Urinary bladder (tissue), 4 donors: ENCODE data around the gene AKT3. TPM values are rescaled to one million over a fixed set of nuclear protein-coding genes. Genes with fewer than 3 reads are reported as not detected.

Source experiments
- DNase-seq: peaks from one replicate; pipeline ENCODE4 v3.0.0-alpha.2; 2015; ENCODE audit errors: extremely low spot score
- H3K27ac ChIP-seq: one replicate; pipeline ENCODE4 v1.5.1; 2013; ENCODE audit warnings: low read depth, mild to moderate bottlenecking, moderate library complexity
- H3K36me3 ChIP-seq: one replicate; pipeline ENCODE4 v1.6.1; 2013; ENCODE audit warnings: mild to moderate bottlenecking, moderate library complexity; ENCODE audit not compliant: insufficient read depth
- H3K4me1 ChIP-seq: one replicate; pipeline ENCODE4 v1.6.1; 2013; ENCODE audit warnings: mild to moderate bottlenecking, moderate library complexity; ENCODE audit not compliant: insufficient read depth
- H3K4me3 ChIP-seq: one replicate; pipeline ENCODE4 v1.5.1; 2013; ENCODE audit warnings: low read depth, low read length
- WGBS: extraction: QIAGEN DNeasy Blood & Tissue Kit; methylation state at CpG from one replicate; pipeline ENCODE4 v1.1.7; 2013; 5-methylcytosine and 5-hydroxymethylcytosine counted together
- polyA plus RNA-seq: library from polyadenylated mRNA; stranded (reverse); fragments of 200-250 nt; gene quantifications from one replicate; pipeline ENCODE4 v1.2.3, GENCODE V29; 2013
- total RNA-seq: library from RNA; depleted of rRNA; stranded (reverse); fragments of >200 nt; gene quantifications from one replicate; pipeline ENCODE4 v1.2.3, GENCODE V29; 2014
- donor health status: healthy with polysubstance abuse.
- donor health status: healthy.

AKT3 gene
- total and polyA plus RNA-seq, 2 donors = 43.0 to 94.3 TPM

DNA sequence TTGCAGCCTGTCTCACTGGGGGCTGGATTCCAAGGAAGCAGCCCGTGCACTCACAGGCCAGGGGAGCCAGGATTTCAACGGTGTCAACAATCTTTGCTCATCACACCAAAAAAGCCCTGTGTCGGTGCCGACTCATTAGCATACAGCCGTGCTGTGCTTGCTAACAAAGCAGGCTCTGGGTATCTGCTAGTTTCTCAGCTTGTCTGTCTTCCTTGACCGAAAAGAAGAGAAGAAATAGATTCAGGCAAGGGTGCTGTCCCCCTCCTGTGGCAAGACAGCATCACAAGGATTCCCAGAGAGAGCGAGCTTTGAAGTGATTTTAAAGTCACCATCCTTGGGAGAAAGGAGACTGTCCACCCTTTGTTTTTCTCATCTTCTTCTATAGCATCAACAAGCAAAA lies 379.5 kb downstream of the AKT3 start:
- H3K4me3 ChIP-seq = no peak overlapping the region
- no peak overlapping the region for H3K27ac ChIP-seq
- peaks cover 2% of the 10 kb centered on the region for H3K4me1 ChIP-seq
- no peaks in the 10 kb centered on the region for H3K36me3 ChIP-seq
- WGBS = 85% methylated on average over 7 of the region's 7 CpGs
- no peak for DNase-seq

DNA sequence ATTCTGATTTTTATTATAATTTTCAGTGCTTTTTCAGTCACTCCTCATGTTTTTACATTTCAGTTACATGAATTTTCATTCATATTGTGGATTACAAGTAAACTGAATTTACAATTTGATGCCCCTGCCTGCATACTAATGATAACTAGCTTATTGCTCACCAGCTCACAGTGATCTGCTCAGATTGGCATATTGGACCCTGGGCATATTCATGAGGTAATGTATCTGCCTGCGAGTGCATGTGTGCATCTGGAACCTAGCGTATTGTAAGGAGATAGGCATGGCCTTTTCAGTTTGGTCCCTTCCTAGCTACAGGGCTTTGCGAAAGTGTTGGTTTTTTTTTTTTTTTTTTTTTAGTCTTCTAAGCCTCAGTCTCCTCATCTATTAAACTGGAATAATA lies 380.5 kb downstream of the AKT3 start:
- no peak overlapping the region for H3K27ac ChIP-seq
- peaks cover 2% of the 10 kb centered on the region for H3K4me1 ChIP-seq
- H3K36me3 ChIP-seq = no peaks in the 10 kb centered on the region
- H3K4me3 ChIP-seq = no peak overlapping the region
- DNase-seq = no peak
- 96% methylated on average over 3 of the region's 3 CpGs for WGBS

DNA sequence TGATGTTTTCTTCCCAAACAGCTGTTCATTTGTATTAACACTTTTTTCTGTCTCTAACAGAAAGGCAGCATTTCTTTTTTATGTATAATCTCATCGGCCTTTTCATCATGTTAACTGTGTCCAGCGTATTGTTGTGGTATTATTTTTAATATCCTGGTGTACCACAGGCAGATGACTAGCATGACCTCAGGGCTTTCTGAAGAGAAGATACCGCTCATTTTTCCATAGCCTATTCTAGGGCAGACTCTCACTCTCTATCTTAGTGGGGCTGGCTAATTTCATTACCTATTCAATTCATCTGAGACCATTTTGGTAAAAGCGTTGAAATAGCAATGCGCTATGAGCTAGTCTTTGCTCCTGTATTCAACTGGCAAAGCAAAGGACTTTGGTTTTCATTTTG lies 384.3 kb downstream of the AKT3 start:
- Histone ChIP-seq H3K4me1 (no peaks in the 10 kb centered on the region), H3K36me3 (no peaks in the 10 kb centered on the region), H3K27ac (no peak overlapping the region), H3K4me3 (no peak overlapping the region)
- 89% methylated on average over 5 of the region's 5 CpGs for WGBS
- no peak for DNase-seq

DNA sequence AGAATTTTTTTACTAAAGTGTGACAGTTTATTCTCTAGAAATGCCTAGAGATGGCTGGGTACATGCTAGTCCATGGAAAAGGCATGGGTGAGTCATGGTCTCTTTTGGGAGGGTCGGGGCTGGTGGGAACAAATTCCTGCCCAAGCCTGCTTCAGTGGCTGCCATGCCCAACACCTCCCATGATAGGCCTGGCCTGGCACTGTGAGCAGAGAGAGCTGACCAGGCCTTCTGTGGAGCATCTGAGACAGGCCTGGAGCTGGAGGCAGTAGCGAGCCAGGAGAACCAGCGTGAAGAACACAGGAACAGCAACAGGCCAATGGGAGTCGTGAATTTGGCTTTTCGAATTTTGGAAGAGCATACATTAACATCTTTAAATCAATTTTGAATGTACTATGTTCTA lies 385.0 kb downstream of the AKT3 start:
- WGBS = 95% methylated on average over 5 of the region's 5 CpGs
- Histone ChIP-seq H3K36me3 (no peaks in the 10 kb centered on the region), H3K4me1 (no peaks in the 10 kb centered on the region), H3K4me3 (no peak overlapping the region), H3K27ac (no peak overlapping the region)
- DNase-seq = no peak

DNA sequence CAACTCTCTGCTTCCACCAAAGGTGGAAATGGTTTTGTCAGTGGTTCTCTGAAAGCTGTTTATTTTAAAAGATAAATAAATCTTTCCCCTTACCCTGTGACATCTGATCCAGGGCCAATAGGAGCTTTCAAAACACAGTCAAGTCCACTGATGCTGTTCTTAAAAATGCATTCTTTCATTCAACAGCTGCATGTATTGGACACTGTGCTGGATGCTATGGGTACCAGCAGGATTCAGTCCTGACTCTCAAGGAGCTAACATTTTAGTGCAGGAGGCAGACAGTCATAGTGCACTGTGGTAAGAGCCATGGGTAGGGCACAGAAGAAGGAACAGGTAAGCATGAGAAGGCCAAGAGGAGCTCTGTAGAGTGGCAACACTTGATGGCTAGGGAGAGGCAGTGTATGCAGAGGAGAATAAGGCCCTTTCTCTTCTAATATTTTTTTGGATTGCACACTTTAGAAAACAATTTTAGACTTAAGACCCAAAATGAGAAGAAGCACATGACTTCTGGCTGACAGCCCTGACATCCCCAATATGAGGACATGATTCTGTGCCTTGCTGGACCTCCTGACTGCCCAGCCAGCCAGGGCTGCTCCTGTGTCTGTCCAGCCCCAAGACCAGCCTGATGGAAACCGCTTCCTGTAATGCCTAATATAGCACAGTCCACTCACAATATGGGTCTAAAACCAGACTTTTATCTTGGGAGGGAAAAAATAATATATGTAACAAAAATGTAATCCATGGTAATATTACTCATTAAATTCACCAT lies 386.9 kb downstream of the AKT3 start:
- no peak for DNase-seq
- H3K4me3 ChIP-seq = no peak overlapping the region
- WGBS = 98% methylated on average over 1 of the region's 1 CpG
- no peaks in the 10 kb centered on the region for H3K36me3 ChIP-seq
- no peaks in the 10 kb centered on the region for H3K4me1 ChIP-seq
- no peak overlapping the region for H3K27ac ChIP-seq

DNA sequence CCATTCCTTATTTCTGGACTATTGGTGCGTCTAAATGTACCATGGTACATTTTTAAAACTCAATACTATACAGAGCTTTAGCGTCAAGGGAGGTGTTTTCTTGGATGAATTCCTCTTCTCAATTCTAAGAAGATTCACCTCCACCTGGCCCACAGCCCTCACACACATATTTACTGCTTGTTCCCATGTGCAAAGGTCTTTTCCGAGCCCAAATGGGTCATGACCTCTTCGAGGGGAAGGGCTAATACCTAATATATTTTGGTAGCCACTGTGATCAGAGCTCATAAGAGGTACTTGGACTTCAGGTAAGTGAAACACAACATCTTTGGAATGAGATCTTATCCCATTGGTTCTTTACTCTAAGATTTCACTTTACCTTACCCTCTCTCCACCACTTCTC lies 388.3 kb downstream of the AKT3 start:
- H3K4me1 ChIP-seq = no peaks in the 10 kb centered on the region
- WGBS = 96% methylated on average over 4 of the region's 4 CpGs

DNA sequence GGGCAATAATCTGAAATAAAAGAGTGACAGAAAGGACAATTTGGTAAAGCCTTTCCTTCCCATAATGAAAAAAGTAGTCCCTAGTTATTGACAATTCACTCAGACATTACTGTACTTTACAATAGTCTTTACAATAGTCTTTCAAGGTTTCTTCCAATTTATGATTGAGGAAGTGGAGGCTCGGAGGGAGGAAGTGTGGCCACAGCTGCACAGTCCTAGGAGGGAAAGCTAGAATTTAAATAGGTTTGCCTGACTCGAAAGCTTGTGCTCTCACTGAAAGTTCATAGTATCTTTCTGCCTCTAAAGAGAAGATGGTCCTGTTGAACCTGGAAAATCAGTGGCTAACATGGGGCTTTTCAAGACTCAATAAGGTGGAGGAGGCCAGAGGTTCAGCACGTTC lies 391.0 kb downstream of the AKT3 start:
- no peak overlapping the region for H3K4me3 ChIP-seq
- H3K36me3 ChIP-seq = no peaks in the 10 kb centered on the region
- H3K4me1 ChIP-seq = no peaks in the 10 kb centered on the region
- DNase-seq = no peak
- H3K27ac ChIP-seq = no peak overlapping the region
- 89% methylated on average over 3 of the region's 3 CpGs for WGBS

More for the DNA sequence above, 388.3 kb downstream of the AKT3 start:
- H3K4me3 ChIP-seq = no peak overlapping the region
- DNase-seq = no peak
- no peaks in the 10 kb centered on the region for H3K36me3 ChIP-seq
- no peak overlapping the region for H3K27ac ChIP-seq

DNA sequence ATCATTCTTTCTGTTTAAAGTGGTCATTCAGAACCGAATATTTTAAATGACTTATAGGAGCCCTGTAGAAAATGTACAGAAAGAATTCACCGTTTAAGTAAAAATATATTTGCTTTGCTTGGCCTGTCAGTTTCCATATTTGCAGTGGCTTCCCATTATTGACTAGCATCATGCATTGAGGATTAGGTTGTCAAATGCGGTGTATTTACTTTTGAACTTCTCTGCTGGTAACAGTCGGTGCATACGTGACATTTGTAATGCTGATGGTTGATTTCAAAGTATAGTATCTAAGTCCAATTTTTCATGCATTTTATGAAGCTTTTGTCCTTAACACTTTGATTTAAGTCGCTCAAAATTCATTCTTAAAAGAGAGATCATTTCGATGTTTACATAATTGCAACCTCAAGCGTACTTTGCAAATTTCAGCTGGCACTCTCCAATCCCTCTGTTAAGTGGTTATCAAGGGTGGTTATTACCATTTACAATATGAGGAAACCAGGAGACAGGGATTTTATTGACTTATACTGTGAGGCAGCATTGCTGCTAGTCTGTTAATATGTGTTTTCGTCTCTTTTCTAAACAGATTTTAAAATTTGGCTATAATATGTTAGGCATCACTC lies 392.6 kb downstream of the AKT3 start:
- Histone ChIP-seq H3K27ac (no peak overlapping the region), H3K4me1 (no peaks in the 10 kb centered on the region), H3K4me3 (no peak overlapping the region), H3K36me3 (no peaks in the 10 kb centered on the region)
- DNase-seq = no peak
- WGBS = 94% methylated on average over 9 of the region's 9 CpGs

DNA sequence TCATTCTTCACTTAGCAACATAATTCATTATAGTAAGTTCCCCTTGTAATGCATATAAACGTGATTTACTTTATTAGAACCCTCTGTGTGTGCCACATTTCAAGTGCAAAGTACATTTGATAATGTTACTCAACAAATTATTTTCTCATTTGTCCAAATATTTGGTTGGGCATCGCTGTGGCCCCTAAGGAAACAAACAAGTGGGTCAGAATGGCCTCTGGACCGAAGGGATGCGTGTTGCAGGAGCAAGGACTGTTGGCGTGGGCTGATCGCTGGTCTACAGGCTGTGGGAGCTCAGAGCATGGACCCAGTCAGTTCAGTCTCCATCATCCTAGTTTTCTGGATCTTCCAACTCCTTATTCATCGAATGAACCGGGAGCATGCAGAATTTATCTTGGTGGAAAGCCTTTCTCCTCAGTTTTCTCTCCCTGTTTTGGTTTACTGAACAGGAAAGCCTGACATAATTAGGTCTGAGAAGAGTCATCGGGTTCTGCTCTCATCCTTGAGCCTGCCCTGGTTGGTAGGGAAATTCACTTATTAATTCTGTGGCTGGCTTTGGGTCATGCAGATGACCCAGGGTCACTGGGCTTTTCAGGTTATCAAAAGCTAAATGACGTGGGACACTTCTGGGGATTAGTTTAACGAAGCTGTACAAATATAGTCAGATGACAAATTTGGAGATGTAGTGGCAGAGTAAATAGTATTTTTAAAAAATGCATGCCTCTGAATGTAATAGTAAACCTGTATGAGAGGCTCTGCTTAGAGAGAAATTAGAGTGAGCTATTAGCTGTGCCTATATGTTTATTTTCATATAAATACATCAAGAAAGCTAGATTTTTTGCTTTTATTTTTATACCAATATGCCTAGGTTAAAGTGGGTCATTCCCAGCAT lies 394.0 kb downstream of the AKT3 start:
- Histone ChIP-seq H3K4me1 (no peaks in the 10 kb centered on the region), H3K27ac (no peak overlapping the region), H3K36me3 (no peaks in the 10 kb centered on the region), H3K4me3 (no peak overlapping the region)
- WGBS = 94% methylated on average over 11 of the region's 11 CpGs
- DNase-seq = no peak

DNA sequence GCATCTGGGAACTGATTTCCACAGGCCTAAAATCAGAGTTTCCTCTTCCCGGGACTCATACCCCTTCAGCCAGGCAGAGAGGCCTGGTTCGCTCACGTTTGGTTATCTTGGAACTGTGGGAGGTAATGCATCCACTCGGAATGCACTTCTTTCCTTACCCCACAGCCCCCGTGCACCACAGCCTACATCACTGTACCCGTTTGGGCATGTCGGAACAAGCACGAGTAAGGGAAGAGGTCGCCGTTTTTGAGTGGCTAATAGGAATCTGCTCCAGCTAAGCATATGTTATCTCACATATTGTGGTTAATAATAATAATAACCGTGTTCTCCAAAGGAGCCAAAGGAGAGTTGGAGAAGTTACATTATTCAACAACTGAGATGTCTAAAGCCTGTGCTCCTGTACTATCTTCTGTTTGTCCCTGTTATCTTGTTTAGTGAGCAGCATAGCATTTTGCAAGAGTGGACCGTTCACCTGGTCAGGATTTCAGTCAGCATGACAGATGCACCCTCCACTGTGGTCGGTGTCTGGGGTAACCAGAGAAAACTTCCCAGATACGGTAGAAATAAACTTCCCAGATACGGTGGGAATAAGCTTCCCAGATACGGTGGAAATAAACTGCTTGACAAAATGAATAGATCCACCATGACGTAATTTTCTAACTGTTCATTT lies 395.6 kb downstream of the AKT3 start:
- Histone ChIP-seq H3K27ac (no peak overlapping the region), H3K4me1 (no peaks in the 10 kb centered on the region), H3K36me3 (no peaks in the 10 kb centered on the region), H3K4me3 (no peak overlapping the region)
- WGBS = 88% methylated on average over 17 of the region's 17 CpGs
- no peak for DNase-seq

DNA sequence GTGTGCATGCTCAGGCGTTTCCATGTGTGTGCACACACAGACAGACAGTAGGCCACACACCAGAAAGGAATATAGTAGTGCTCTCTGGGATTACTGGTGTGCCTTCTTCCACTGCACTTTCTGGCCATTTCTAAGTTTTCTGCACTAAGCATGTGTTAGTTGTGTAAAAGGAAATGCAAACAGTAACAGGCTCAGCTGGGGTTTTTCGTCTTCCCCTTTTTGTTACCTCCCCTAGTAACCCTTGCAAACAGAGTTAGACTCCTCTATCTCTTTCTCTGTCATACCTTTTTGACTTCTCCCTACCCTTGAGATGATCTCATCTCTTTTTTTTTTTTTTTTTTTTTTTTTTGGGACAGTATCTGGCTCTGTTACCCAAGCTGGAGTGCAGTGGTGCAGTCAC lies 398.0 kb downstream of the AKT3 start:
- H3K27ac ChIP-seq = no peak overlapping the region
- no peak for DNase-seq
- no peak overlapping the region for H3K4me3 ChIP-seq
- H3K4me1 ChIP-seq = no peaks in the 10 kb centered on the region
- WGBS = 90% methylated on average over 2 of the region's 2 CpGs
- H3K36me3 ChIP-seq = no peaks in the 10 kb centered on the region

DNA sequence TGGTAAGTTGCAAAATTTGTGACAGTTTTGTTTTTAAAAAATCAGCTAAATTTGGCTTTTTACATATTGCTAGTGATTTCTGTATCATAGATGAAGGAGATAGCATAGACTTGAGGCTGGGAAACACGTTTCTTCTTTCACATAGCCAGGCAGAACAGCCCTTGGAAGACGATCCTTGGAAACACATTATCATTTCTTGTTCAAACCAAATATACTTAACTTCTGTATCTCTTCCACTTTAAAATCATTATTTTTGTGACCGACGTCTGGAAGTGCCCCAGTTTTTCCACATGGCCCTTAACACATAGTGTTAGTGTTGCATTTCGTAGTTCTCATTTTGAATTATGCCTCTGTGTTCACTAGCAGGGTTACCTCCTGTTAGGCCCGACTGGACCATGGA lies 400.7 kb downstream of the AKT3 start:
- WGBS = 91% methylated on average over 6 of the region's 6 CpGs
- DNase-seq = no peak

DNA sequence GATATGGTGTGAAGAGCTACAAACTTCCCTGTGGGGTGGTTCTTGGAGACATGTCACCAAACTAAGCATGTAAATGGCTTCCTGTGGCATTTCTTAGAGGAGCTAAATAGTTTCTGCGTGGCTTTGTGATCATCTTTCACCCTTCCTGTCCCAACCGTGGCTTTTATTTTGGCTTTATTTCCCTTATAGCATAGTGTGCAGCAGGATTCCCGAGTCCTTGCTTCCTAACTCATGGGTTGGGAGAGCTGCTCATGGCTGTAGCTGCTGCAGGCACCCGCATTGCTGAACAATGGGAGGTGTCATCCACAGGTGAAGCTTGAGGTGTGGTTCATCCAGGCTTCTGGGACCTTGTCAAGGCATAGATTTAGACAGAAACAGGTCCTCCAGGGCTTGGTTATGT lies 402.2 kb downstream of the AKT3 start:
- Histone ChIP-seq H3K4me1 (no peaks in the 10 kb centered on the region), H3K27ac (no peak overlapping the region), H3K36me3 (no peaks in the 10 kb centered on the region), H3K4me3 (no peak overlapping the region)
- 75% methylated on average over 4 of the region's 4 CpGs for WGBS
- no peak for DNase-seq

More for the DNA sequence above, 400.7 kb downstream of the AKT3 start:
- no peak overlapping the region for H3K4me3 ChIP-seq
- H3K36me3 ChIP-seq = no peaks in the 10 kb centered on the region
- H3K4me1 ChIP-seq = no peaks in the 10 kb centered on the region
- H3K27ac ChIP-seq = no peak overlapping the region
